Hematopoietic multipotent progenitor cell treated with erythropoietin and hydrocortisone succinate and interleukin-3 and kit ligand, for 17 days (in vitro differentiated cells): ENCODE data around the gene IGF1R.
"Not testable (repeated sequence)": the region's sequence is repeated elsewhere in the genome, so short reads cannot be mapped to it uniquely, and the experiment has no call there.

Source experiments
- DNase-seq: peaks from one replicate; pipeline ENCODE4 v3.0.0-alpha.2; 2015; ENCODE audit warnings: low spot score

Gene IGF1R

GRCh38 chr15:98964466-98965133 lies 316.3 kb downstream of the IGF1R start:
- no peak for DNase-seq

GRCh38 chr15:98965134-98965491 lies 316.8 kb downstream of the IGF1R start:
- not testable (repeated sequence) for DNase-seq

GRCh38 chr15:98965597-98965996 lies 317.3 kb downstream of the IGF1R start:
- no peak for DNase-seq

- no peak for DNase-seq
Measured at GRCh38 chr15:98966091-98966787, 317.9 kb downstream of the IGF1R start.

GRCh38 chr15:98967096-98967495 lies 318.8 kb downstream of the IGF1R start:
- no peak for DNase-seq

GRCh38 chr15:98967916-98968315 lies 319.6 kb downstream of the IGF1R start:
- DNase-seq = no peak

- DNase-seq = no peak
Measured at GRCh38 chr15:98968576-98968975, 320.2 kb downstream of the IGF1R start.

GRCh38 chr15:98969126-98969735 lies 320.9 kb downstream of the IGF1R start:
- no peak for DNase-seq

GRCh38 chr15:98970799-98971198 lies 322.5 kb downstream of the IGF1R start:
- no peak for DNase-seq

- no peak for DNase-seq
Measured at GRCh38 chr15:98976500-98976899, 328.2 kb downstream of the IGF1R start.

GRCh38 chr15:98977441-98977840 lies 329.1 kb downstream of the IGF1R start:
- DNase-seq = no peak

- DNase-seq = no peak
Measured at GRCh38 chr15:98978153-98978552, 329.8 kb downstream of the IGF1R start.

GRCh38 chr15:98980899-98981228 lies 332.5 kb downstream of the IGF1R start:
- no peak for DNase-seq

- no peak for DNase-seq
Measured at GRCh38 chr15:98981851-98982722, 333.7 kb downstream of the IGF1R start.

GRCh38 chr15:98983334-98983733 lies 335.0 kb downstream of the IGF1R start:
- no peak for DNase-seq

- DNase-seq = no peak
Measured at GRCh38 chr15:98986281-98986680, 337.9 kb downstream of the IGF1R start.

- DNase-seq = no peak
Measured at GRCh38 chr15:98994892-98995291, 346.6 kb downstream of the IGF1R start.

- no peak for DNase-seq
Measured at GRCh38 chr15:98996169-98996568, 347.8 kb downstream of the IGF1R start.

- DNase-seq = no peak
Measured at GRCh38 chr15:98996624-98997023, 348.3 kb downstream of the IGF1R start.

- DNase-seq = no peak
Measured at GRCh38 chr15:98997312-98997711, 349.0 kb downstream of the IGF1R start.

GRCh38 chr15:98997755-98998154 lies 349.4 kb downstream of the IGF1R start:
- no peak for DNase-seq

GRCh38 chr15:98998279-98998678 lies 349.9 kb downstream of the IGF1R start:
- no peak for DNase-seq

GRCh38 chr15:98999233-98999632 lies 350.9 kb downstream of the IGF1R start:
- DNase-seq = no peak
